Measurements from ENCODE around the gene CAPN7.

GRCh38 chr3:15300323-15301078, 94.5 kb downstream of the CAPN7 start:
- no peak for TF ChIP-seq YY1 (IDR thresholded peaks at IDR 0.05; ENCODE audit: insufficient read depth, insufficient read length)
- TF ChIP-seq SUZ12 (IDR thresholded peaks at IDR 0.05; ENCODE audit: extremely low read depth, insufficient read depth, insufficient read length) = no peak

Measured in NT2/D1 (cell line).